SK-N-MC (cell line): ENCODE data around the gene HBM.
A peak's percentile ranks its signal among the peaks of the same experiment; 100 is the strongest.
"Not testable (repeated sequence)": the region's sequence is repeated elsewhere in the genome, so short reads cannot be mapped to it uniquely, and the experiment has no call there.

Source experiments
- DNase-seq: peaks from one replicate; pipeline ENCODE4 v3.0.0-alpha.2; 2011; ENCODE audit warnings: low read depth, low spot score
- H3K27ac ChIP-seq: fragments of 200-600 bp; sonication (generic); 2 replicates; pipeline ENCODE4 v1.5.1; 2016; ENCODE audit warnings: mixed run types
- H3K36me3 ChIP-seq: fragments of 200-600 bp; sonication (generic); 2 replicates; pipeline ENCODE4 v1.6.1; 2017; ENCODE audit warnings: antibody characterized with exemption, low read length, mixed read lengths; ENCODE audit not compliant: insufficient read depth
- H3K4me3 ChIP-seq: fragments of 200-600 bp; sonication (generic); 2 replicates; pipeline ENCODE4 v1.5.1; 2016
- H3K9ac ChIP-seq: fragments of 200-600 bp; sonication (generic); 2 replicates; pipeline ENCODE4 v1.8.0; 2017; ENCODE audit warnings: mixed run types, mixed read lengths; ENCODE audit not compliant: insufficient read length
- H3K9me3 ChIP-seq: fragments of 200-600 bp; sonication (generic); 2 replicates; pipeline ENCODE4 v1.6.1; 2017; ENCODE audit warnings: low read depth, mild to moderate bottlenecking, antibody characterized with exemption, low read length, moderate library complexity, mixed read lengths
- EZH2 ChIP-seq: fragments of 200-600 bp; sonication (generic); IDR thresholded peaks from one replicate; pipeline ENCODE4 v1.6.1; 2017; ENCODE audit warnings: antibody characterized with exemption
- FOXP2 ChIP-seq: optimal IDR thresholded peaks from 2 replicates; pipeline ENCODE3; 2011; ENCODE audit warnings: mild to moderate bottlenecking, moderate library complexity; ENCODE audit not compliant: insufficient read depth; ENCODE audit errors: extremely low read length, control extremely low read depth
- POLR2AphosphoS5 ChIP-seq: IDR thresholded peaks from 2 replicates; pipeline ENCODE4 v1.6.1; 2012; ENCODE audit warnings: mild to moderate bottlenecking, low read depth, low read length, borderline replicate concordance

HBM gene

GRCh38 chr16:175011-175949 is 9.5 kb downstream of the HBM start:
- Histone ChIP-seq H3K27ac (no peak overlapping the region), H3K9ac (no peak overlapping the region), H3K9me3 (no peaks in the 10 kb centered on the region), H3K4me3 (no peak overlapping the region), H3K36me3 (no peaks in the 10 kb centered on the region)
- no peak for DNase-seq
- no peak for TF ChIP-seq EZH2
- TF ChIP-seq FOXP2, result no peak
- no peak for TF ChIP-seq POLR2AphosphoS5

GRCh38 chr16:176006-176405 is 10.2 kb downstream of the HBM start:
- DNase-seq, H3K4me3 ChIP-seq, H3K36me3 ChIP-seq, H3K27ac ChIP-seq, H3K9me3 ChIP-seq, H3K9ac ChIP-seq: not testable (repeated sequence)

GRCh38 chr16:176477-177382 is 11.0 kb downstream of the HBM start, which contains the start of gene HBA1:
Gene HBA1, plus strand, starts transcription at chr16:176680. Its CDS starts 37 bp downstream, at chr16:176717.
- not testable (repeated sequence) for H3K9ac ChIP-seq, H3K27ac ChIP-seq, DNase-seq

GRCh38 chr16:177394-177822 is 11.6 kb downstream of the HBM start:
- Histone ChIP-seq H3K36me3 (no peaks in the 10 kb centered on the region), H3K27ac (no peak overlapping the region), H3K4me3 (no peak overlapping the region), H3K9ac (no peak overlapping the region), H3K9me3 (no peaks in the 10 kb centered on the region)
- DNase-seq, result no peak
- TF ChIP-seq FOXP2 (no peak), EZH2 (no peak), POLR2AphosphoS5 (no peak)

More at GRCh38 chr16:176477-177382, 11.0 kb downstream of the HBM start, which contains the start of gene HBA1:
- H3K9me3 ChIP-seq, H3K36me3 ChIP-seq, H3K4me3 ChIP-seq: not testable (repeated sequence)

GRCh38 chr16:177981-178667 is 12.3 kb downstream of the HBM start:
- Histone ChIP-seq H3K36me3 (no peaks in the 10 kb centered on the region), H3K27ac (no peak overlapping the region), H3K4me3 (no peak overlapping the region), H3K9me3 (no peaks in the 10 kb centered on the region), H3K9ac (no peak overlapping the region)
- TF ChIP-seq POLR2AphosphoS5 (no peak), FOXP2 (no peak), EZH2 (no peak)
- no peak for DNase-seq

- Histone ChIP-seq H3K9ac (no peak overlapping the region), H3K27ac (no peak overlapping the region), H3K4me3 (no peak overlapping the region), H3K9me3 (no peaks in the 10 kb centered on the region), H3K36me3 (no peaks in the 10 kb centered on the region)
- TF ChIP-seq POLR2AphosphoS5 (no peak), FOXP2 (no peak), EZH2 (no peak)
- no peak for DNase-seq
Observed at GRCh38 chr16:178668-179015, 12.9 kb downstream of the HBM start.

- Histone ChIP-seq H3K4me3 (no peak overlapping the region), H3K9ac (no peak overlapping the region), H3K27ac (no peak overlapping the region), H3K36me3 (no peaks in the 10 kb centered on the region), H3K9me3 (no peaks in the 10 kb centered on the region)
- no peak for DNase-seq
- no peak for TF ChIP-seq FOXP2
- TF ChIP-seq EZH2, result peak; percentile 42
Observed at GRCh38 chr16:179211-180092, 13.7 kb downstream of the HBM start.

- peak within 1 kb of the TSS; percentile 51 for H3K9ac ChIP-seq
- H3K27ac ChIP-seq, result no peak within 1 kb of the TSS
- no peaks in the 10 kb centered on the region for H3K36me3 ChIP-seq
- peak within 1 kb of the TSS; percentile 81 for H3K4me3 ChIP-seq
- TF ChIP-seq EZH2 (no peak), FOXP2 (no peak), POLR2AphosphoS5 (no peak)
- H3K9me3 ChIP-seq, result no peaks in the 10 kb centered on the region
- DNase-seq, result no peak
Observed at GRCh38 chr16:180101-180675, 14.4 kb downstream of the HBM start, which contains the start of gene HBQ1. Gene HBQ1, plus strand, starts transcription at chr16:180459. Its CDS starts 28 bp downstream, at chr16:180487.
